Tibial artery (tissue), 4 donors: ENCODE measurements around the gene C11orf91.
A peak's percentile ranks its signal among the peaks of the same experiment; 100 is the strongest.

ENCODE experiments used
- DNase-seq, 2 donors: peaks; one replicate each; pipeline ENCODE4 v3.0.0-alpha.2; 2019
- H3K27ac ChIP-seq, 2 donors: fragments of 200-600 bp; sonication (generic) in 1 of 2; 1 replicate in 1 of 2; 2 replicates in 1 of 2; pipeline ENCODE4 v1.5.1; 2018 to 2019; ENCODE audit warnings: mild to moderate bottlenecking in 1 of 2
- H3K27me3 ChIP-seq, 2 donors: fragments of 200-600 bp; sonication (generic) in 1 of 2; one replicate each; pipeline versions ENCODE4 v1.5.1 to v1.6.0; 2016 to 2019
- H3K36me3 ChIP-seq, 3 donors: fragments of 200-600 bp; sonication (generic) in 2 of 3; one replicate each; pipeline ENCODE4 v1.5.1; 2016 to 2019; ENCODE audit warnings: mild to moderate bottlenecking in 2 of 3
- H3K4me1 ChIP-seq, 4 donors: fragments of 200-600 bp; sonication (generic) in 2 of 4; 1 replicate in 3 of 4; 2 replicates in 1 of 4; pipeline ENCODE4 v1.5.1; 2016 to 2019
- H3K4me3 ChIP-seq, 2 donors: fragments of 200-600 bp; sonication (generic) in 1 of 2; 1 replicate in 1 of 2; 2 replicates in 1 of 2; pipeline ENCODE4 v1.5.1; 2018 to 2019; ENCODE audit warnings: mild to moderate bottlenecking in 2 of 2
- H3K9me3 ChIP-seq, 3 donors: fragments of 200-600 bp; sonication (generic) in 1 of 3; one replicate each; pipeline ENCODE4 v1.5.1; 2016 to 2019
- intact Hi-C: fragments of 100-400 bp; cut with DNase I; formaldehyde crosslinking; loops from one replicate; pipeline ENCODE4 v1.15.0; 2023; ENCODE audit warnings: low total_unique reads
- TF ChIP-seq, protein P1 (sequence below), 2 experiments: fragments of 200-600 bp in 1 of 2; fragments of 450-650 bp in 1 of 2; IDR thresholded peaks; one replicate each; pipeline ENCODE4 v1.5.1; 2017 to 2019; ENCODE audit warnings: antibody characterized with exemption in 2 of 2, mild to moderate bottlenecking in 1 of 2, moderate library complexity in 1 of 2

C11orf91 gene

DNA sequence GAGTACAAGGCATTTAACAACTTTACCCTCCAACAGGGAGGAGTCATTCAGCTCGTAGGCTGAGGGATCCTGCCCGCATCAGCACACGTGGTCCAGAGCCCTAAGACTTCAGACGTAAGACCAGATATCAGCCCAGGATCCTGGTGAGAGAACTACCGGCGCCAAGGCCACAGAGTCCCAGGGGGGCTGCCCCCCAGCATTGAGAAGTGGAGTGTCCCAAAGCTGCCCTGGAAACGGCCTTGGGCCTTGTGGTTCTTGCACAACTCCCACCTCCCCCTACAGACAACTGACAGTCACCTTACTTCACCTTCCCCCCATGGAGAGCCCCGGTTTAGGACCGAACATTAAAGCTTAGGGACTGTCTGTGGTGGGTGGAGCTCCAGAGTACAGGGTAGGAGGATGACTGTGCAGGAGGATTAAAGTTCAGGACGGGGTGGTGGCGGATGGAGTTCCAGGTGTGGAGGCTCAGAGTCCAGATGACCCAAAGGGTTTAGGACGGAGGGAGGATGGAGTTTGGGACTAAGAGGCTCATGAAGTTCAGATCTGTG is 1.0 kb downstream of the C11orf91 start:
- TF ChIP-seq, protein P1, sequence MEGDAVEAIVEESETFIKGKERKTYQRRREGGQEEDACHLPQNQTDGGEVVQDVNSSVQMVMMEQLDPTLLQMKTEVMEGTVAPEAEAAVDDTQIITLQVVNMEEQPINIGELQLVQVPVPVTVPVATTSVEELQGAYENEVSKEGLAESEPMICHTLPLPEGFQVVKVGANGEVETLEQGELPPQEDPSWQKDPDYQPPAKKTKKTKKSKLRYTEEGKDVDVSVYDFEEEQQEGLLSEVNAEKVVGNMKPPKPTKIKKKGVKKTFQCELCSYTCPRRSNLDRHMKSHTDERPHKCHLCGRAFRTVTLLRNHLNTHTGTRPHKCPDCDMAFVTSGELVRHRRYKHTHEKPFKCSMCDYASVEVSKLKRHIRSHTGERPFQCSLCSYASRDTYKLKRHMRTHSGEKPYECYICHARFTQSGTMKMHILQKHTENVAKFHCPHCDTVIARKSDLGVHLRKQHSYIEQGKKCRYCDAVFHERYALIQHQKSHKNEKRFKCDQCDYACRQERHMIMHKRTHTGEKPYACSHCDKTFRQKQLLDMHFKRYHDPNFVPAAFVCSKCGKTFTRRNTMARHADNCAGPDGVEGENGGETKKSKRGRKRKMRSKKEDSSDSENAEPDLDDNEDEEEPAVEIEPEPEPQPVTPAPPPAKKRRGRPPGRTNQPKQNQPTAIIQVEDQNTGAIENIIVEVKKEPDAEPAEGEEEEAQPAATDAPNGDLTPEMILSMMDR (IDR thresholded peaks at IDR 0.05) = no peak
- no peaks in the 10 kb centered on the region for H3K9me3 ChIP-seq
- H3K4me1 ChIP-seq = peaks cover 0 to 37% (median 18%) of the 10 kb centered on the region in 4 donors
- no peak overlapping the region for H3K4me3 ChIP-seq
- intact Hi-C loops = loop anchor here (5.0 kb wide), 1 partner anchor 38 kb away; the partner anchor contains the start of gene CD59
- no peaks in the 10 kb centered on the region for H3K36me3 ChIP-seq
- DNase-seq = no peak
- H3K27me3 ChIP-seq = no peaks in the 10 kb centered on the region
- H3K27ac ChIP-seq = peak overlapping the region; percentile 45 to 61

- Histone ChIP-seq H3K27me3 (no peaks in the 10 kb centered on the region), H3K36me3 (no peaks in the 10 kb centered on the region), H3K4me1 (peaks cover 0 to 32% (median 16%) of the 10 kb centered on the region in 4 donors), H3K9me3 (no peaks in the 10 kb centered on the region), H3K27ac (no peak overlapping the region), H3K4me3 (no peak overlapping the region)
- TF ChIP-seq, protein P1 (IDR thresholded peaks at IDR 0.05) = no peak
- DNase-seq = no peak
- intact Hi-C loops = no loop called here
Measured at GRCh38 chr11:33698921-33699320, 1.7 kb downstream of the C11orf91 start.

DNA sequence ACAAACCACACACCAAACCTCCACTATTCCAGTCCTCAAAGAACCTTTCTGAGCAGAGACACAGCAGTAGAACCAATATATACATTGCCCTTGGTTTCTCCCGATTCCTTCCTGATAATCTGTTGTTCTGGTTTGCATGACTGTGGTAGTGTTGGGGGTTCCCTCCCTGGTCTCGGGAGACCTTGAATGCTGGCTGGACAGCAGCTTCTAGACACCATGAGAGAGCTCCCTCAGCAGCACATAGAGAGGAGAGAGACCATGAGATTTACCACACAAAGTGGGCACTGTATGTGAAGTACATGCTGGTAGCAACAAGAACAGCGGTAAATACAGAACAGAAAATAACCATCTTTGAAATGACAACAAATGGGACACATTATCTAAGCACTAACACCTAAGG is 2.6 kb downstream of the C11orf91 start:
- H3K36me3 ChIP-seq = no peaks in the 10 kb centered on the region
- TF ChIP-seq, protein P1 (IDR thresholded peaks at IDR 0.05) = no peak
- intact Hi-C loops = no loop called here
- H3K27ac ChIP-seq = no peak overlapping the region
- H3K4me1 ChIP-seq = peaks cover 0 to 29% (median 18%) of the 10 kb centered on the region in 4 donors
- H3K4me3 ChIP-seq = no peak overlapping the region
- DNase-seq = no peak
- no peaks in the 10 kb centered on the region for H3K27me3 ChIP-seq
- H3K9me3 ChIP-seq = no peaks in the 10 kb centered on the region

- Histone ChIP-seq H3K9me3 (no peaks in the 10 kb centered on the region), H3K27ac (no peak overlapping the region), H3K4me1 (peaks cover 0 to 32% (median 24%) of the 10 kb centered on the region in 4 donors), H3K4me3 (no peak overlapping the region), H3K36me3 (no peaks in the 10 kb centered on the region), H3K27me3 (no peaks in the 10 kb centered on the region)
- intact Hi-C loops = no loop called here
- TF ChIP-seq, protein P1 (IDR thresholded peaks at IDR 0.05) = no peak
- no peak for DNase-seq
Measured at GRCh38 chr11:33696931-33697638, 3.5 kb downstream of the C11orf91 start.

DNA sequence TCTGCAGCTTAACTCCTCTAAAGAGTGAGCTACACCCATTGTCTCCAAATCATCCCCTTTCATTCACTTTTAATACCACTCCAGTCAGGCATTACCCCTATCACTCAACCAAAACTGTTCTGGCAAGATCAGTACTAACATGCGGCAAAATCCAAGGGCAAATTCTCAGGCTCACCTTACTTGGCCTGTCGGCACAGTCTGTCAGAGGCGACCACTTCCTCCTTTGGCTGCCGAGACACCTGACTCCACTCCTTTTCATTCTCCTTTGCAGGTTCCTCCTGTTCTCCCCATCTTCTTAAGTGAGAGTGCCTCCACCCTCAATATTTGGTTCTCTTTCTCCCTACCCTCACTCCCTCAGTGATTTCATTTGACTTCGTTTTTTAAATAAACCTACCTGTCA is 4.2 kb downstream of the C11orf91 start:
- Histone ChIP-seq H3K9me3 (no peaks in the 10 kb centered on the region), H3K27me3 (no peaks in the 10 kb centered on the region), H3K36me3 (no peaks in the 10 kb centered on the region), H3K27ac (no peak overlapping the region), H3K4me1 (peaks cover 0 to 32% (median 24%) of the 10 kb centered on the region in 4 donors), H3K4me3 (no peak overlapping the region)
- TF ChIP-seq, protein P1 (IDR thresholded peaks at IDR 0.05) = no peak
- intact Hi-C loops = no loop called here
- DNase-seq = no peak
